Psoas muscle (tissue), 8 donors: ENCODE measurements around the gene SMTN. TPM values are rescaled to one million over a fixed set of nuclear protein-coding genes. Genes with fewer than 3 reads are reported as not detected.

Experiments used
- ATAC-seq, 4 donors: fragments of 200-7000 bp; cut with Tn5 transposase; one replicate each; pipeline ENCODE4 v1.9.1; 2020; ENCODE audit warnings: moderate library complexity in 3 of 4, mild to moderate bottlenecking in 2 of 4
- DNase-seq, 2 donors: peaks; one replicate each; pipeline ENCODE4 v3.0.0-alpha.2; 2020
- H3K27ac ChIP-seq: fragments of 200-600 bp; one replicate; pipeline ENCODE4 v1.8.0; 2022
- H3K27me3 ChIP-seq, 3 donors: fragments of 200-600 bp in 1 of 3; one replicate each; pipeline versions ENCODE4 v1.6.1 to v1.8.0; 2013 to 2022; ENCODE audit warnings: low read length in 2 of 3, mild to moderate bottlenecking in 2 of 3, moderate library complexity in 1 of 3; ENCODE audit not compliant: insufficient read depth in 3 of 3
- H3K36me3 ChIP-seq, 2 donors: fragments of 200-600 bp in 1 of 2; one replicate each; pipeline versions ENCODE4 v1.6.1 to v1.8.0; 2013 to 2022; ENCODE audit warnings: low read depth in 1 of 2, mild to moderate bottlenecking in 1 of 2, moderate library complexity in 1 of 2; ENCODE audit not compliant: insufficient read depth in 1 of 2
- H3K4me1 ChIP-seq: fragments of 200-600 bp; one replicate; pipeline ENCODE4 v1.8.0; 2022
- H3K4me3 ChIP-seq: fragments of 200-600 bp; one replicate; pipeline ENCODE4 v1.8.0; 2022; ENCODE audit warnings: mild to moderate bottlenecking
- H3K9me3 ChIP-seq: fragments of 200-600 bp; one replicate; pipeline ENCODE4 v1.8.0; 2022
- WGBS, 3 donors: extraction: QIAGEN DNeasy Blood & Tissue Kit; methylation state at CpG; one replicate each; pipeline versions ENCODE4 v1.1.6 to v1.1.7; 2013; 5-methylcytosine and 5-hydroxymethylcytosine counted together
- intact Hi-C, 2 donors: fragments of 100-400 bp; cut with DNase I; formaldehyde crosslinking; loops; one replicate each; pipeline versions ENCODE4 v1.11.0 to v1.14.2; 2022
- polyA plus RNA-seq, 3 donors: library from polyadenylated mRNA; stranded (reverse); fragments of 200-250 nt; gene quantifications; one replicate each; pipeline ENCODE4 v1.2.3, GENCODE V29; 2013
- total RNA-seq, 4 donors: library from RNA; stranded (reverse); fragmentation: NEBNext Ultra II Directional in 2 of 4; extraction: Animal tissue kit (Norgen Biotek cat#: 25700) in 2 of 4; gene quantifications; one replicate each; pipeline versions ENCODE4 v1.2.1 to v1.2.4, GENCODE V29; 2021 to 2023
- TF ChIP-seq, protein P1 (sequence below): fragments of 200-600 bp; IDR thresholded peaks from one replicate; pipeline ENCODE4 v1.8.0; 2022; ENCODE audit warnings: antibody characterized with exemption
- donor health status: healthy with polysubstance abuse.
- donor health status: DM: no; HTN: no; CAD: no; lungs with moderate emphysema.
- donor health status: Bipolar disorder and iron deficiency.
- donor health status: healthy.
- donor health status: DM: yes; HTN: yes; CAD: no.
- donor health status: DM: no; HTN: no; CAD: no.
- donor health status: DM: no; HTN: no; CAD: no.
- donor health status: DM: yes; HTN: yes; CAD: no.

Gene SMTN
- total and polyA plus RNA-seq, 7 donors = 23.0 to 79.3 (median 43.4) TPM

DNA sequence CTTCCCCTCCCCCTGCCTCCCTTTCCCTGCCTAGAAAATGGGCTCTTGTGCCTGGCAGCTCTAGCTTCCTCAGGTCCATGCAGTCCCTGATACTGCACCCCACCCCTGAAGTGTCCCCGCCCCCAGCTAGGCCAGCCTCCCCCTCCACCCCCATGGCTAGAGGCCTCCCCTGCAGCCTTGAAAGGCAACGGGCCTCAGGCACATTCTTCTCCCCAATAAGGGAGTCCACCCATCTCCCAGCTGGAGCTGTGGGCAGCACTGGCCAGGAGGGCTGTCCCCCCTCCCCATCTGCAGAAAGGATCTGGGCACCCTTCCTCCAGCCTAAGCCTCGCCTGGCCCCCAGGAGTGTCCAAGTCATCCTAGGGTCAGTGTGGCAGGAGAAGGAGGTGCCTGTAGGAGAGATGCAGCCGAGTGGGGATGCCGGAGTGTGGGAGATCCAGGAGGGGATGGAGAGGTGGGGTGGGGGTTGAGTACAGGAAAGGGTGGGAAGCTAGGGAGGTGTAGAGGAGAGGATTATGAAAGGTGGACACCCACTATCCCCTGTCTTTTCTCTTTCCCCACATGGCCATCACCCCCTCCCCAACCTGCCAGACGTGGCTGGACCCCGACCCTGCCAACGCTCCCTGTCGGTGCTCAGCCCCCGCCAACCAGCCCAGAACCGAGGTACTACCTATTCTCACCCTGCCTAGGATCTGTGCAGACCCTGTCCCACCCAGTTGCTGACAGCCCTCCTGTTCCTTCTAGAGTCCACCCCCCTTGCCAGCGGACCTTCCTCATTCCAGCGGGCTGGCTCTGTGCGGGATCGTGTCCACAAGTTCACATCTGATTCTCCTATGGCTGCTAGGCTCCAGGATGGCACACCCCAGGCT, 9.3 kb downstream of the SMTN start:
- Histone ChIP-seq H3K4me1 (peaks cover 22% of the 10 kb centered on the region), H3K9me3 (no peaks in the 10 kb centered on the region), H3K4me3 (no peak overlapping the region), H3K27ac (no peak overlapping the region), H3K27me3 (no peaks in the 10 kb centered on the region), H3K36me3 (peaks cover 0 to 63% of the 10 kb centered on the region in 2 donors)
- ATAC-seq (no peak), DNase-seq (no peak)
- TF ChIP-seq, protein P1, sequence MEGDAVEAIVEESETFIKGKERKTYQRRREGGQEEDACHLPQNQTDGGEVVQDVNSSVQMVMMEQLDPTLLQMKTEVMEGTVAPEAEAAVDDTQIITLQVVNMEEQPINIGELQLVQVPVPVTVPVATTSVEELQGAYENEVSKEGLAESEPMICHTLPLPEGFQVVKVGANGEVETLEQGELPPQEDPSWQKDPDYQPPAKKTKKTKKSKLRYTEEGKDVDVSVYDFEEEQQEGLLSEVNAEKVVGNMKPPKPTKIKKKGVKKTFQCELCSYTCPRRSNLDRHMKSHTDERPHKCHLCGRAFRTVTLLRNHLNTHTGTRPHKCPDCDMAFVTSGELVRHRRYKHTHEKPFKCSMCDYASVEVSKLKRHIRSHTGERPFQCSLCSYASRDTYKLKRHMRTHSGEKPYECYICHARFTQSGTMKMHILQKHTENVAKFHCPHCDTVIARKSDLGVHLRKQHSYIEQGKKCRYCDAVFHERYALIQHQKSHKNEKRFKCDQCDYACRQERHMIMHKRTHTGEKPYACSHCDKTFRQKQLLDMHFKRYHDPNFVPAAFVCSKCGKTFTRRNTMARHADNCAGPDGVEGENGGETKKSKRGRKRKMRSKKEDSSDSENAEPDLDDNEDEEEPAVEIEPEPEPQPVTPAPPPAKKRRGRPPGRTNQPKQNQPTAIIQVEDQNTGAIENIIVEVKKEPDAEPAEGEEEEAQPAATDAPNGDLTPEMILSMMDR = no peak
- intact Hi-C loops = loop anchor here (1.0 to 5.0 kb wide), 2 partner anchors 57 to 142 kb away; no protein-coding TSS in a partner anchor
- WGBS, 3 donors = 87 to 89% (median 88%) methylated on average over 15 of the region's 15 CpGs

DNA sequence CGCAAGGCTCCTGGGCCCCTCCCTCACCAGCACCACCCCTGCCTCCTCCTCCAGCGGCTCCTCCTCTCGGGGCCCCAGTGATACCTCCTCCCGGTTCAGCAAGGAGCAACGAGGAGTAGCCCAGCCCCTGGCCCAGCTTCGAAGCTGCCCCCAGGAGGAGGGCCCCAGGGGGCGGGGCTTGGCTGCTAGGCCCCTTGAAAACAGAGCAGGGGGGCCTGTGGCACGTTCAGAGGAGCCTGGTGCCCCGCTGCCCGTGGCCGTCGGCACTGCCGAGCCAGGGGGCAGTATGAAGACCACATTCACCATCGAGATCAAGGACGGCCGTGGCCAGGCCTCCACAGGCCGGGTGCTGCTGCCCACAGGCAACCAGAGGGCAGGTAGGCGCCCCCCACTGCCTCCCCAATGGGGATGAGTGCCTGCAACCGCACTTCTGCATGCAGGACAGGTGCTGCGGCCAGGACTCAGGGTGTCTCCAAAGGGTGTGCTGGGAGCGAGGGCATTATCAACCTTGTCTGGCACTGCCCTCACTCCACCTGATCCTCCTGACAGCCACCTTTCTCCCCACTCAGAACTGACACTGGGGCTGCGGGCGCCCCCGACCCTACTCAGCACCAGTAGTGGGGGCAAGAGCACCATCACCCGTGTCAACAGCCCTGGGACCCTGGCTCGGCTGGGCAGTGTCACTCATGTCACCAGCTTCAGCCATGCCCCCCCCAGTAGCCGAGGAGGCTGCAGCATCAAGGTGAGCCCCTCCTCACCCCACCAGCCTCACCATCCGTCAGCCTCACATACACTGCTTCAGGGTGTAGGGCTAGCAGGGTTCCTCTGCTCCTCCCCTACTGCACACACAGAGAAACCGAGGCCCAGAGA, 10.2 kb downstream of the SMTN start:
- intact Hi-C loops = loop anchor here in 1 of 2 donors (5.0 kb wide), 1 partner anchor 141 kb away; no protein-coding TSS in a partner anchor
- DNase-seq = peak in 1 of 2 donors; percentile 55
- Histone ChIP-seq H3K27me3 (no peaks in the 10 kb centered on the region), H3K4me3 (no peak overlapping the region), H3K9me3 (no peaks in the 10 kb centered on the region), H3K36me3 (peaks cover 0 to 72% of the 10 kb centered on the region in 2 donors), H3K4me1 (peaks cover 31% of the 10 kb centered on the region), H3K27ac (no peak overlapping the region)
- no peak for ATAC-seq
- WGBS, 3 donors = 86% methylated on average over 29 of the region's 29 CpGs
- TF ChIP-seq, protein P1 = no peak

DNA sequence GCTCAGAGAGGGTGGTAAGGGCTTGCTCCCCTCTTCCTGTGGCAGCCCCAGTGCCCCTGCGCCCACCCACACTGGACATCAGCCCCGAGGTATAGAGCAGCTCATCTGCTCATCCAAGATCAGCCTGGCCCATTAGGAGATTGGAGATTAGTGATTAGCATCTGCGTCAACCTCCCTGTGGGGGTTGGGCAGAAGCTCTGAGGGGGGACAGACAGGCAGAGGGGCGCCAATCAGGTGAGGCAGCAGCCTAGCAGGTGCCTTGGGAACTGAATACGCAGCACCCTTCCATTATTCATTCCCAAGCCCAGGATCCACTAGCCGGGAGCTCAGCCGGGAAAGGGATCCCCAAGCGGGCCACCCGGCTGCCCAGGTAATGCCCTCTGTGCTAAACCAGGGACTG, 11.0 kb downstream of the SMTN start:
- Histone ChIP-seq H3K36me3 (peaks cover 0 to 80% of the 10 kb centered on the region in 2 donors), H3K27ac (peak overlapping the region; percentile 94), H3K9me3 (no peaks in the 10 kb centered on the region), H3K4me3 (no peak overlapping the region), H3K27me3 (no peaks in the 10 kb centered on the region), H3K4me1 (peaks cover 38% of the 10 kb centered on the region)
- intact Hi-C loops = loop anchor here in 1 of 2 donors (5.0 kb wide), 1 partner anchor 140 kb away; no protein-coding TSS in a partner anchor
- DNase-seq (no peak), ATAC-seq (no peak)
- TF ChIP-seq, protein P1 = no peak
- 90 to 95% (median 93%) methylated on average over 9 of the region's 9 CpGs for WGBS, 3 donors

DNA sequence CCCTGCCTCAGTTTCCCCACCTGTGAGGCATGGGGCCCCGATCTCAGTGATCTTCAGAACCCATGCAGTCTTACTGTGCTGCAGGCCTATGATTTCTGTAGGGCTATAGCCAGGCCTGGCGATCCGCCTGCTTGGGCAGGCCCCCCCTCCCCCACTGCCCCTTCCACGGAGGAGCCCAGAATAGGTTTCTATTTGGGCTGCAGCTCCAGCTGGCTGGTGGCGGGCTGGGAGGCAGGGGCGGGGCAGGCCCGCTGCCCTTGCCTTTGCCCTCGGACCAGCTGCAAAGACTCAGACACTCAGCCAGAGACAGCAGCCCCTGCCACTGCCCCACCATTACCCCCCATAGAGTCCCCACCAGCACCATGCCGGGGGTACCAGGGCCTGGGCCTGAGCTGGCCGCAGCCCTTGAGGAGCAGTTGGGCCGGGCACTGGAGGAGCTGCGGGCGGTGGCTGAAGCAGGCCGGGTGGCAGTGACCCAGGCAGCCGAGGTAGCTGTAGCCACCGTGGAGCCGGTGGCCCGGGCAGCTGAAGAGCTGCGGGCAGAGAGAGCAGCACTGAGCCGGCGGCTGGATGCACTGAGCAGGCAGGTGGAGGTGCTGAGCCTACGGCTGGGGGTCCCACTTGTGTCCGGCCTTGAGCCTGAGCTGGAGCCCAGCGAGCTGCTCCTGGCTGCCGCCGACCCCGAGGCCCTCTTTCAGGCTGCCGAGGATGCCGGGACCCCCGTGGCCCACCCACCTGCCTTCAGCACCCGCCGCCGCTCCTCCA, 12.2 kb downstream of the SMTN start:
- peak overlapping the region; percentile 94 for H3K27ac ChIP-seq
- TF ChIP-seq, protein P1 = no peak
- 25 to 39% (median 33%) methylated on average over 27 to 33 of the region's 33 CpGs for WGBS, 3 donors
- H3K27me3 ChIP-seq = no peaks in the 10 kb centered on the region
- H3K36me3 ChIP-seq = peaks cover 0 to 84% of the 10 kb centered on the region in 2 donors
- peak overlapping the region; percentile 77 for H3K4me3 ChIP-seq
- peak; percentile 84 to 91 (median 86) for ATAC-seq
- H3K9me3 ChIP-seq = no peaks in the 10 kb centered on the region
- H3K4me1 ChIP-seq = peaks cover 40% of the 10 kb centered on the region
- DNase-seq = peak; percentile 76 to 93
- intact Hi-C loops = loop anchor here in 1 of 2 donors (5.0 kb wide), 1 partner anchor 139 kb away; no protein-coding TSS in a partner anchor
